HepG2 (cell line): Measurements from ENCODE around the gene BSN. TPM values are rescaled to one million over a fixed set of nuclear protein-coding genes. Genes with fewer than 3 reads are reported as not detected.

Experiments used
- ATAC-seq: fragments of 200-7000 bp; cut with Tn5 transposase; 3 replicates; pipeline ENCODE4 v1.9.1; 2020; ENCODE audit warnings: mild to moderate bottlenecking, moderate library complexity
- BruUV-seq: library from RNA; stranded (reverse); fragments of 400-500 nt; replicated peaks from 2 replicates; lab custom pipeline; 2021; lab: Mats Ljungman, UMichigan
- CTCF ChIA-PET: fragments of 300-600 bp; formaldehyde crosslinking; extraction: SDS; loops from one replicate; lab custom pipeline; 2021; ENCODE audit warnings: low total read pairs, inconsistent platforms, low intra/inter-chr PET ratio; lab: Yijun Ruan, JAX
- POLR2A ChIA-PET: fragments of 350-600 bp; sonication (Branson Sonifier 250); formaldehyde crosslinking; loops from one replicate; lab custom pipeline; 2020; ENCODE audit warnings: antibody characterized with exemption, inconsistent platforms; lab: Yijun Ruan, JAX
- DNase-seq: peaks from one replicate; pipeline ENCODE4 v3.0.0-alpha.2; 2015; ENCODE audit warnings: low spot score
- FAIRE-seq: peaks from 3 replicates; lab custom pipeline; 2011; peaks lifted over from hg19 to GRCh38; lab: Jason Lieb, UNC
- H2AFZ ChIP-seq: one replicate; pipeline ENCODE4 v1.6.1; 2011; ENCODE audit warnings: low read length, inconsistent platforms
- H3K27ac ChIP-seq: fragments of 300-600 bp; 3 replicates; pipeline ENCODE4 v1.8.0; 2011; ENCODE audit warnings: mixed run types, mild to moderate bottlenecking, mixed read lengths, low read length, inconsistent platforms; ENCODE audit not compliant: insufficient read depth; ENCODE audit errors: extremely low read length
- H3K27me3 ChIP-seq, 2 experiments: fragments of 200-600 bp in 1 of 2; 2 replicates in 1 of 2; 3 replicates in 1 of 2; pipeline versions ENCODE4 v1.6.0 to v1.8.0; 2011; ENCODE audit warnings: low read length in 2 of 2, mild to moderate bottlenecking in 2 of 2, moderate library complexity in 2 of 2, inconsistent platforms in 1 of 2; ENCODE audit not compliant: insufficient read depth in 2 of 2, control insufficient read depth in 1 of 2
- H3K36me3 ChIP-seq, 2 experiments: fragments of 200-600 bp in 1 of 2; replicated peaks in 1 of 2; 2 replicates in 1 of 2; 3 replicates in 1 of 2; pipeline versions ENCODE4 v1.5.1 to v1.8.0; 2011; ENCODE audit warnings: low read length in 2 of 2, inconsistent platforms in 1 of 2; ENCODE audit not compliant: insufficient read depth in 2 of 2, control insufficient read depth in 1 of 2
- H3K4me1 ChIP-seq: 2 replicates; pipeline ENCODE4 v1.5.1; 2012; ENCODE audit warnings: low read length, inconsistent platforms; ENCODE audit not compliant: insufficient read depth
- H3K4me2 ChIP-seq: 2 replicates; pipeline ENCODE4 v1.6.0; 2011; ENCODE audit warnings: low read depth, low read length, inconsistent platforms
- H3K4me3 ChIP-seq, 3 experiments: fragments of 200-600 bp in 1 of 3; sonication (generic), shearing (Covaris generic) in 1 of 3; replicated peaks in 1 of 3; 2 replicates each; pipeline ENCODE4 v1.5.1; 2011 to 2016; ENCODE audit warnings: low read length in 3 of 3, inconsistent platforms in 2 of 3, low read depth in 2 of 3, mild to moderate bottlenecking in 2 of 3, control low read depth in 1 of 3, mixed read lengths in 1 of 3; ENCODE audit not compliant: insufficient read depth in 1 of 3
- H3K79me2 ChIP-seq: one replicate; pipeline ENCODE4 v1.6.1; 2011; ENCODE audit warnings: low read length, inconsistent platforms; ENCODE audit not compliant: insufficient read depth
- H3K9ac ChIP-seq: 2 replicates; pipeline ENCODE4 v1.6.0; 2011; ENCODE audit warnings: mild to moderate bottlenecking, low read depth, low read length, inconsistent platforms; ENCODE audit not compliant: insufficient read depth
- H3K9me3 ChIP-seq: 2 replicates; pipeline ENCODE4 v1.5.1; 2012; ENCODE audit warnings: mild to moderate bottlenecking, low read length
- H4K20me1 ChIP-seq: 2 replicates; pipeline ENCODE4 v1.6.0; 2011; ENCODE audit warnings: inconsistent platforms, mild to moderate bottlenecking, low read length, moderate library complexity; ENCODE audit not compliant: insufficient read depth
- EHMT2 ChIP-seq: fragments of 200-600 bp; sonication (generic); IDR thresholded peaks from 2 replicates; pipeline ENCODE4 v1.7.0; 2017; ENCODE audit warnings: antibody characterized with exemption, low read depth, low read length, borderline replicate concordance
- HBP1 ChIP-seq: IDR thresholded peaks from 2 replicates; pipeline ENCODE4 v1.6.1; 2016; ENCODE audit warnings: low read depth, control low read depth
- KLF15 ChIP-seq: sonication (generic); formaldehyde crosslinking; IDR thresholded peaks from 2 replicates; pipeline ENCODE4 v1.8.1; 2023; ENCODE audit warnings: borderline replicate concordance, mild to moderate bottlenecking, inconsistent platforms, missing genetic modification reagents, mixed read lengths
- POLR2A ChIP-seq, 2 experiments: IDR thresholded peaks; 2 replicates each; pipeline ENCODE4 v1.6.1; 2011; ENCODE audit warnings: low read depth in 2 of 2, low read length in 2 of 2, mild to moderate bottlenecking in 1 of 2, moderate library complexity in 1 of 2; ENCODE audit not compliant: insufficient read depth in 1 of 2
- ZNF20 ChIP-seq: sonication (generic); formaldehyde crosslinking; IDR thresholded peaks from 2 replicates; pipeline ENCODE4 v1.4.0; 2020; ENCODE audit warnings: mild to moderate bottlenecking, moderate library complexity, missing genetic modification reagents
- ZNF263 ChIP-seq: sonication (generic); formaldehyde crosslinking; IDR thresholded peaks from 2 replicates; pipeline ENCODE4 v1.4.0; 2020; ENCODE audit warnings: missing genetic modification reagents
- ZNF407 ChIP-seq: sonication (generic); formaldehyde crosslinking; IDR thresholded peaks from one replicate; pipeline ENCODE4 v1.5.1; 2020; ENCODE audit warnings: mild to moderate bottlenecking, missing genetic modification reagents; ENCODE audit errors: not compliant biosample characterization
- ZNF468 ChIP-seq: sonication (generic); formaldehyde crosslinking; IDR thresholded peaks from 2 replicates; pipeline ENCODE4 v1.8.0; 2022; ENCODE audit warnings: mild to moderate bottlenecking, moderate library complexity, missing genetic modification reagents
- ZNF713 ChIP-seq: sonication (generic); formaldehyde crosslinking; IDR thresholded peaks from 2 replicates; pipeline ENCODE4 v1.4.0; 2020; ENCODE audit warnings: mild to moderate bottlenecking, missing genetic modification reagents
- ZNF776 ChIP-seq: sonication (generic); formaldehyde crosslinking; IDR thresholded peaks from 2 replicates; pipeline ENCODE4 v1.4.0; 2020; ENCODE audit warnings: mild to moderate bottlenecking, missing genetic modification reagents
- whole genome bisulfite sequencing: methylation state at CpG from one replicate; pipeline ENCODE4 v1.1.6; 2017; ENCODE audit warnings: low lambda C conversion rate; 5-methylcytosine and 5-hydroxymethylcytosine counted together
- in situ Hi-C: cut with HindIII; loops from 2 replicates; pipeline ENCODE4 v1.10.0; 2017; ENCODE audit warnings: low pct_unique_long_range_greater_than_20kb; ENCODE audit not compliant: extremely low pct_ligation_motif_present
- intact Hi-C: fragments of 100-400 bp; cut with micrococcal nuclease; formaldehyde crosslinking; loops from one replicate; pipeline ENCODE4 v1.10.0; 2022; ENCODE audit not compliant: unreplicated experiment
- polyA plus RNA-seq, 8 experiments: library from polyadenylated mRNA; depleted of rRNA in 3 of 8; stranded (reverse) in 7 of 8; unstranded in 1 of 8; fragments of >200 nt; fragmentation: Illumina TruSeq in 4 of 8; extraction: Trizol in 4 of 8; gene quantifications; 2 replicates each; pipeline versions ENCODE4 v1.2.1 to v1.2.3, GENCODE V29; 2011 to 2016; ENCODE audit warnings: low read depth in 4 of 8, missing spikeins in 1 of 8, mixed read lengths in 1 of 8; ENCODE audit not compliant: insufficient read depth in 1 of 8
- total RNA-seq, 5 experiments: library from RNA; depleted of rRNA; stranded (reverse); fragments of >200 nt; fragmentation: Illumina TruSeq; extraction: Trizol; gene quantifications; 2 replicates each; pipeline ENCODE4 v1.2.3, GENCODE V29; 2016; ENCODE audit warnings: low read depth in 1 of 5
- TF ChIP-seq, protein P1 (sequence below): sonication (generic); formaldehyde crosslinking; IDR thresholded peaks from 2 replicates; pipeline ENCODE4 v1.8.1; 2023; ENCODE audit warnings: mild to moderate bottlenecking, inconsistent platforms, moderate library complexity, missing genetic modification reagents, borderline replicate concordance

The BSN gene
- total and polyA plus RNA-seq, 2 of the 13 experiments (the other 11 are each of a cell fraction or from before 2014, with no cell fraction given): 0.42 to 0.86 TPM

DNA sequence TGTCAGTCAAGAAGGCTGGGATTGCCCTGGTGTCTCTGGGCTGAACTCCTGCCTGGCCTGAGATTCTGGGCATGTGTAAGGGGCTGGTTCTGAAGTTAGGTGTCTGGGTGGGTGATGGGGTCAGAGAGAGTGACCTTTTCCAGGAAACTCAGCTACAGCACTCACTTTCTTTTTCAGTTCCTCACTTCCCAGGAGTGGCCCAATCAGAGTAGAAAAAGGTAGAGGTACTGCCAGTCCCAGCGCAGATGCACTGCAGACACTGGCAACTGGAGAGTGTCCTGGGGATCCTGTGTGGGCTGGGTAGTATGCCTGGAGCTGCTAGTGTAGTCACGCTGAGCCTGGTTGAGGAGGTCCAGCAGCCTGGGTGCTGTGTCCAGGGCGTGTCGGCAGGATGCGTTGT is 73.4 kb downstream of the BSN start:
- ChIA-PET CTCF (no interaction called here), POLR2A (no interaction called here)
- in situ Hi-C loops (no loop called here), intact Hi-C loops (no loop called here)
- no peaks in the 10 kb centered on the region for H3K9me3 ChIP-seq
- no peak overlapping the region for H3K9ac ChIP-seq
- H3K27me3 ChIP-seq: no peaks in the 10 kb centered on the region
- no peak overlapping the region for H3K4me2 ChIP-seq
- no peaks in the 10 kb centered on the region for H4K20me1 ChIP-seq
- FAIRE-seq (no peak), DNase-seq (no peak), ATAC-seq (no peak)
- peaks cover 0 to 8% of the 10 kb centered on the region in 2 experiments; a peak in 2 of 5 replicates for H3K36me3 ChIP-seq
- H3K4me3 ChIP-seq: no peak overlapping the region
- H3K79me2 ChIP-seq: no peaks in the 10 kb centered on the region
- TF ChIP-seq HBP1 (CRISPR knock-in tag) (no peak), ZNF776 (CRISPR knock-in tag) (no peak), ZNF407 (CRISPR knock-in tag) (no peak), EHMT2 (no peak), POLR2A (IDR thresholded peaks at IDR 0.05; ENCODE audit: insufficient read depth in 1 of 2, low read depth in 2 of 2, low read length in 2 of 2) (no peak), KLF15 (CRISPR knock-in tag) (no peak), ZNF468 (no peak), ZNF20 (no peak), ZNF713 (CRISPR knock-in tag) (no peak), ZNF263 (CRISPR knock-in tag) (no peak)
- TF ChIP-seq, protein P1, sequence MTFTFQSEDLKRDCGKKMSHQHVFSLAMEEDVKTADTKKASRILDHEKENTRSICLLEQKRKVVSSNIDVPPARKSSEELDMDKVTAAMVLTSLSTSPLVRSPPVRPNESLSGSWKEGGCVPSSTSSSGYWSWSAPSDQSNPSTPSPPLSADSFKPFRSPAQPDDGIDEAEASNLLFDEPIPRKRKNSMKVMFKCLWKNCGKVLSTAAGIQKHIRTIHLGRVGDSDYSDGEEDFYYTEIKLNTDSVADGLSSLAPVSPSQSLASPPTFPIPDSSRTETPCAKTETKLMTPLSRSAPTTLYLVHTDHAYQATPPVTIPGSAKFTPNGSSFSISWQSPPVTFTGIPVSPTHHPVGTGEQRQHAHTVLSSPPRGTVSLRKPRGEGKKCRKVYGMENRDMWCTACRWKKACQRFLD (CRISPR knock-in tag): no peak
- H3K4me1 ChIP-seq: no peaks in the 10 kb centered on the region
- BruUV-seq: no TSS peak
- 98% methylated on average over 5 of the region's 5 CpGs for WGBS
- H3K27ac ChIP-seq: no peak overlapping the region
- no peak overlapping the region for H2AFZ ChIP-seq
